Stimulated activated CD4-positive, alpha-beta T cell treated with anti-CD3 and anti-CD28 coated beads, Interleukin-1b, Interleukin-23, amount 100 ng/mL, for 4 hours (primary cell): Measurements from ENCODE around the gene TIMM21.

Experiments
- DNase-seq, 2 donors: peaks; one replicate each; pipeline ENCODE4 v3.0.0-alpha.2; 2020; ENCODE audit warnings: low read depth in 2 of 2

Gene TIMM21

DNA sequence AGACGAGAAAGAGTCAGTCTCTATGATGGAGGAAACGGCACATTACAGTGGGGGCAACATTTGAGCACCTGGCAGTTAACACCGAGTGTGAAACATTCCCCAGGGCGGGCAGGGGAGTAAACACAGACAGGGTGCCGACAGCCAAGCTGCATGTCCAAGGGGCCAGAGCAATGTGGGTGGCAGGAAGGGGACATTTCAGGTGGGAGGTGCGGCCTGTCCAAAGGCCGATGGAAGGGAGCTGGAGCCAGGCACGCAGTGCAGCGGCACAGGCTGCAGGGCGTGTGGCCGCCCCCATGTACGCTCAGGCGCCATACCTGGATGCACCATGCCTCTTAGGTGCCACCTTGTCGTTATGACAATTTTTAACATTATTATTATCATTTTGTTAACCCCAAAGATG, 43.3 kb downstream of the TIMM21 start:
- DNase-seq, result no peak

- no peak for DNase-seq
Observed at GRCh38 chr18:74194691-74195090, 46.4 kb downstream of the TIMM21 start.

- DNase-seq, result peak in 1 of 2 donors; percentile 40
Observed at GRCh38 chr18:74196220-74197119, 48.1 kb downstream of the TIMM21 start.

DNA sequence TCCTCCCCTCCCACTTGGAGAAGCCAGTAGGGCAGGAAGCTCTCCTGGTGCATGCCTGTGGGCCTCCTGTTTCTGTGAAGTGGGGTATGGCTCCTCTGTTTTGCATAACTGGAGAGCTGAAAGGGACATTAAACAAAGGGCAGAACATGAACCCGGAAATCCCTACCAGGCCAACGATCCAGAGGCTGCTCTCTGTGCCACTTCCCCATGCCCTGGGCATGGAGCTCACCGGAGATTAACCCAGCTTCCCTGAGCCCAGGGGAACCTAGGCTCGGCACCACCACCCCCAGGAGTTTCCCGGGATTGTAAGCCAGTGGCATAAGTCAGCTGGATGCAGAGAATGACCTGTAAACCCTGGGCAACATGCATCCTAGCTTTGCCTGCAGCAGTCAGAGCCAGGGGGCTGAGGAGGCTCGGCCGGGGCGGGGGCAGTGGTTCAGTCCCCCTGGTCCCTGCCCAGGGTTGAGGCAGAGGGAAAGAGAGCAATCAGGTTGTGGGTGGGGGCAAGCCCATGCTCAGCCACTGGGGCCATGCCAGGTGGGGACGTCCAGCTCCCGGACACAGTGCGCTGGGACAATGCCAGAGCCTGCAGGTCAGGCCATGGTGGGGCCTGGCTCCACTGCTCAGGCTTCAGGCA, 49.5 kb downstream of the TIMM21 start:
- DNase-seq, result no peak

GRCh38 chr18:74198453-74198852, 50.1 kb downstream of the TIMM21 start:
- no peak for DNase-seq

DNA sequence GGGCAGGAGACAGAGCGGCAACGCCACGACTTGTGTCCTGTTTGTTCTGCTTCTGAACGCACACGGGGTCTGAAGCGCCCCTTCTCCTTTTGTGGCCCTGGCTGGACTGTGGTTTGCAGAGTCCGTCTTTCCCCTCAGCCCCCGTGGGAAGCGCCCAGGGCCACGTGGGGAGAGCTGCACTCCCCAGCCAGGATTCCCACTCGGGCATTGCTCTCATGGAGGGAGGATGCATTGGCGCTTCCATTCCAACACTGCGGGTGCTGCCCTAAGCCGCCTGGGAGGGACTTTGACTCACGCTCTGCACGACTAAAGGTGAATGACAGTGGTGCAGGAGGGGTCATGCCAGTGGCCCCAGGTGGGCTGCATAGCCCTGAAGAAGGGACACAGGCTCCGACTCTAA, 52.5 kb downstream of the TIMM21 start:
- DNase-seq, result no peak

GRCh38 chr18:74203811-74204210, 55.5 kb downstream of the TIMM21 start:
- DNase-seq, result no peak

- DNase-seq, result no peak
Observed at GRCh38 chr18:74204526-74205152, 56.3 kb downstream of the TIMM21 start.
